GM19239 (cell line): ENCODE measurements around the gene FSD2.
"Not testable (repeated sequence)": the region's sequence is repeated elsewhere in the genome, so short reads cannot be mapped to it uniquely, and the experiment has no call there.

ENCODE experiments used
- DNase-seq: peaks from one replicate; pipeline ENCODE4 v3.0.0; 2011; ENCODE audit warnings: low spot score; ENCODE audit not compliant: insufficient read length
- FAIRE-seq: peaks from 2 replicates; lab custom pipeline; 2011; peaks lifted over from hg19 to GRCh38; lab: Jason Lieb, UNC

Gene FSD2

GRCh38 chr15:82798531-82799166, 7.2 kb downstream of the FSD2 start:
- FAIRE-seq (no peak), DNase-seq (no peak)

- no peak for FAIRE-seq
- DNase-seq, result no peak
Measured at GRCh38 chr15:82798104-82798503, 7.8 kb downstream of the FSD2 start.

- FAIRE-seq (no peak), DNase-seq (no peak)
Measured at GRCh38 chr15:82793737-82794136, 12.1 kb downstream of the FSD2 start.

DNA sequence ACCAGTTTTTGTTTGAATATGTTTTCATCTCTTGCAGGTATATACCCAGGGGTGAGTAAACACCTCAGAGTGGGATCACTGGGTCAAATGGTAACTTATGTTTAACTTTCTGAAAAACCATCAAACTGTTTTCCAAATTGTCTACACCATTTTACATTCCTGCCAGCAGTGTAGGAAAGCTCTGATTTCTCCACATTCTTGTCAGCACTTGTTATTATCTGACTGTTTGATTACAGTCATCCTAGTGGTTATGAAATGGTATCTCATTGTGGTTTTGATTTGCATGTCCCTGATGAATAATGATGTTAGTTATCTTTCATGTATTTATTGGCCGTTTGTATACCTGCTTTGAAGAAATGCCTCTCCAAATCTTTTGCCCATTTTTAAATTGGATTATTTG, 13.8 kb downstream of the FSD2 start:
- no peak for DNase-seq
- FAIRE-seq, result no peak

GRCh38 chr15:82790321-82790720, 15.5 kb downstream of the FSD2 start:
- DNase-seq (no peak), FAIRE-seq (no peak)

DNA sequence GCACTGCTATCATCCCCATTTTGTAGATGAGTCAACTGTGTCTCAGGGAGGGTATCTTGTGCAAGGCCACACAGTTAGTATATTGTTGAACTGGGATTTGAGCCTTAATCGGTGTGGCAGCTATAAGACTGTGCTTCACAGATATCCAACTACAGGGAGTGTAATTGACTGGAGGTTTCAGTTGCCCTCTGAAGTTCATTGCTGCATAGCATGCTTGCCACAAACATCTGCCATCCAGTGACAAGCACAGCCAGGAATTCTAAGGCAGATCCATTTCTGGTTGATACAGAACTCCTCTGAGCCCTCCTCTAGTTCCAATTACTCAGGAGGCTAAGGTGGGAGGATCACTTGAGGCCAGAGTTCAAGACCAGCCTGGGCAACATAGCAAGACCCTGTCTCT, 16.4 kb downstream of the FSD2 start:
- no peak for FAIRE-seq
- no peak for DNase-seq

DNA sequence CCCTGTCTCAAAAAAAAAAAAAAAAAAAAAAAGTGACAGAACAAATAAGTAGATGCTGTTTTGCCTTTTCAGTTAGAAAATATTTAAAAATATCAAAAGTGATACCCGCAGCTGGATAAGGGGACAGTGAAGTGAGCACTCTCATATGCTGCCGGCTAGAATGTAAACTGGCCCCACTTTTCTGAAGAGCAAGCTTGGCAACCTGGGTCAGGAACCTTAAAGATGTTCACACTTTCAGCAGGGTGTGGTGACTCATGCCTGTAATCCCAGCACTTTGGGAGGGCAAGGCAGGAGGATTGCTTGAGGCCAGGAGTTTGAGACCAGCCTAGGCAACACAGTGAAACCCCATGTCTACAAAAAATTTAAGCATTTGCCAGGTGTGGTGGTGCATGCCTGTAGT, 17.4 kb downstream of the FSD2 start:
- no peak for DNase-seq
- no peak for FAIRE-seq

DNA sequence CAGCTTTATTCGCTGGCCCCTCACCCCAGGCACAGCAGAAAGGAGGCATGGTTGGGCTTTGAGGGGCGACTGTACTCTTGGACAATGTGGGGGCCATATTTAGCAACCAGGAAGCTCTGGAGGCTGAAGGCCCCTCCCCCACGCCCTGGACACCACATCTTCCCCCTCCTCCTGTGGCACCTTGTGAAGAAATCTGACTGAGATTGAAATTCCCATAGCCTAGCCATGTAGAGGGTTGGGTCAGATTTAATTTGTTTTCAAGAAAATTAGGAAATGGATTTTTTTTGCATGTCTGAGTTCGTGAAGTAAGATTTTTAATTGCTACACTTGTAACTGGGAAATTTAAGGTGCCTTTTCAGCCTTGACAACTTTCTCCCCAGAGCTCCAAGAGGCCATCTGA, 24.5 kb downstream of the FSD2 start:
- DNase-seq (no peak), FAIRE-seq (no peak)

- FAIRE-seq (no peak), DNase-seq (no peak)
Measured at GRCh38 chr15:82778755-82779154, 27.1 kb downstream of the FSD2 start.

- FAIRE-seq (no peak), DNase-seq (no peak)
Measured at GRCh38 chr15:82774496-82774895, 31.4 kb downstream of the FSD2 start.

GRCh38 chr15:82771789-82772607, 33.9 kb downstream of the FSD2 start:
- DNase-seq (no peak), FAIRE-seq (no peak)

GRCh38 chr15:82768414-82769054, 37.3 kb downstream of the FSD2 start:
- FAIRE-seq (no peak), DNase-seq (no peak)

GRCh38 chr15:82767163-82767829, 38.6 kb downstream of the FSD2 start:
- FAIRE-seq, result no peak
- DNase-seq, result no peak

GRCh38 chr15:82766201-82766600, 39.7 kb downstream of the FSD2 start:
- DNase-seq, FAIRE-seq: not testable (repeated sequence)

DNA sequence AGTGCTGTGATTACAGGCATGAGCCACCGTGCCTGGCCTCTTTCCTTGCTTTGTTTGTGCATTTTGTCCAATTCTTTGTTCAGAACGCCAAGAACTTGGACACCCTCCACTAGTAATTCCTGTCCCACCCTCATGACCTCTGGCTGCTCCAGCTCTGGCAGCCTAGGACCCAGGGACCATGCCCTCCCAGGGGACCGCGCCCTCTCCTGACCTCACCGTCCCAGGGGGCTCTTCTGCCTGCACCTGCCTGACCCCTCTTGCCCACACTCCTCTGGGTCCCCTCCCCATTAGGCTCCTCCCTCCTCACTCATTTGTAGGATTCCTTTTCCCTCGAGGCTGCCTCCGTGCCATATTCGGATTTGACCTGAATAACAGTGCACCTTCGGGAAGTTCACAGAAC, 41.1 kb downstream of the FSD2 start:
- FAIRE-seq, result no peak

GRCh38 chr15:82764117-82764490, 41.8 kb downstream of the FSD2 start:
- DNase-seq (no peak), FAIRE-seq (no peak)

More for the DNA sequence above, 41.1 kb downstream of the FSD2 start:
- DNase-seq, result no peak

GRCh38 chr15:82763361-82764116, 42.3 kb downstream of the FSD2 start:
- no peak for FAIRE-seq

DNA sequence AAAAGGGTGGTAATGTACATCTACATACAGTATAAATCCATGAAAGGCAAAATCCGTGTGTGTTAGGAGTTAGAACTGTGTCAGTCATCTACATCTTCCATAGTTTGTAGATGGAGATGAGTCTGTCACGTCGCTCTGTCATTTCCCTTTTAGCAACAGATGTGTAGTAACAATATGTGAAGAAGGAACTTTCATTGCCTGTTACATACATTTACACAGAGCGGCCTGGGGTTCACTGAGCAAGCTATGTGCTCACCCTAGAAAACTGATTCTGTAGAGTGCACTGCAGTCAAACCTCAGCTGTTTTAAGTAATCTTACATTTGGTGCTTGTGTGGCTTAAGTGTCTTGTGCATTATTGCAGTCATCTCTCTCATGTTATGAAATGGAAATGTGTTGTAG, 54.6 kb downstream of the FSD2 start:
- FAIRE-seq, result no peak
- DNase-seq, result no peak

More at GRCh38 chr15:82763361-82764116, 42.3 kb downstream of the FSD2 start:
- DNase-seq, result no peak

DNA sequence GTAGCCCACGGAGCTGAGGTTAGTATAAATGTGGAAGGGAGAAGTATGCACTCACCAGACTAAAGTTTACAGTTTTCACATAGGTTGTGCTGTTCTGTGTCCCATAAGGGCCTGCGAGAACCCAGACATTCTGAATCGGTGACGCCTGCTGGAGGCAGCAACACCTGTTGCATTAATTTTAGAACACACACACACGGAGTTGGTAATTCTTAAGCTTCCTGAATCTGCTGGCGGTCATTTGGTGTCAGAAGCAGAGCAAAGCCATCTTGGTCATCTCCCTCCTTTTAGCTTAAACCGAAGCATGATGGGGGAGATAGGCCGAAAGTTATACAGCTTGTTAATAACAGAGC, 55.1 kb downstream of the FSD2 start:
- DNase-seq (peak; percentile 6), FAIRE-seq (peak; percentile 26)
